HG03439 (cell line): ENCODE results near the gene ITGA2.

Experiments used
- ATAC-seq: cut with Tn5 transposase; IDR thresholded peaks from one replicate; pipeline ENCODE4 v1.9.1; 2021; ENCODE audit warnings: mild to moderate bottlenecking, moderate library complexity; ENCODE audit not compliant: unreplicated experiment

Gene ITGA2

GRCh38 chr5:52988335-52989024 lies 672 bp upstream of the ITGA2 start:
- no peak for ATAC-seq

DNA sequence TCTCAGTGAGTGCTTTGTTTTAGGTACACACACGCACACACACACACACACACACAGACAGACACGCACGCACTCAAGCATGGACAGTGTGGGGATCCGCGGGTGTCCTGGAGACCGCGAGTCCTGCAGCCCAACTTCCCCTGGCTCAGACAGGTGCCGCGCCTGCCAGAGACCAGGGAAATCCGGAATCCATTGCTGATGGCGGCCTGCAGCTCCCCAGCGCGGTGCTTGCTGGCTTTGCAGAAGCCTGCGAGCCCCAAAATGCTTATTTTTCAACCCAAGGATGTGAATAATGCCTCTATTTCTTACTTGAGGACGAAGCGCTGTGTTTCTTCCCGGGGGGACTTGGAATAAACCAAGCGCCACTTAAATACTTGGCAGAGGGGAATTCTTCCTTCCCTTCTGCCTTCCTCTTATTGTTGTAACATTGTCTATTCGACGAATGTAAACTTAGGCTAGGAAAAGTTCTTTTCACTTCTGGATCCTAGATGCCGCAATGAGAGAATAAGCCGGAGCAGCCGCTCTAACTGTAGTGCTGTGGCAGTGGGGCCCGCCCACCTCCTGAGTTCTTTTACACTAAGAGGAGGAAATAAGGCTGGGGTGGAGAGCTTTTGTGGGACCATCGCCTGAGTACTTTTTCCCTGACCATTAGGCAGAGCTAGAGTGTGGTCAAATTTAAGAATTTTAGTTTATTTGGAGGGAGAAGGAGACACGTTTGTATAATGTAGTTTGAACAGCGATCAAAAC lies 802 bp downstream of the ITGA2 start:
- ATAC-seq = no peak

DNA sequence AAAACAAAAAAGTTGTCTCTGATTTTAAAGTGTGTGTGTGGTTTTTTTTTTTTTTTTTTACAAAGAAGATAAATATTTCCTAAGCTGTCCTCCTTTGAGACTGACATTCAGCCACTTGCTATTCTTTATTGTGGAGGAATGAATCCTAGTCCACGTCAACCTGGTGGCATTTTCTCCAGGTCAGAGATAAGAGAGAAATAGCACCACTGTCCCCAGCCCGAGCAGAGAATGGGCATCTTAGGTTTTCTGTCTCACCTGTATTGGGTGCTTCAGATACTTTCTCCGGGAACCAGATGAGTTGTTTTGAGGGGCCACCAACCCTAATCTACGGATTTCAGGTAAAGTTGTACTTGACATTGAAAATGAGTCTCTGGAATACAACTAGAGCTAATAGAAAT lies 1.4 kb downstream of the ITGA2 start:
- ATAC-seq = no peak

DNA sequence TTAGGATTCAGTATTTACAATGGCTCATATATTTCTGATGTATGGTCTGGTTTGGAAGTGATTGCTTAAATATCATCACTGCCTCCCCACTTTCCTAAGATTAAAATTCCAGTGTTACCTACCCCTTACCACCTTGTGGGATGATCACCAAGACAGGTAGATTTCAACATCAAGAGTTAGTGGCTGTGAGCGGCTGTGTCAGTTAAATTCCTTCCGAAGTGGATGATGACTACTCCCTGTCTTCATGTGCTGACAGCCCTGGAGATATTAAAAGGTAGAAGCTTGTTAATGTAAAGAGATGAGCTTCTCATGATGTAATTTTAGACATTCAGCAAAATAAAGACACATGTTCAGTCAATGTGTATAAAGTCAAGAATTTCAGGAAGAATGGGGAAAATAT lies 4.2 kb downstream of the ITGA2 start:
- ATAC-seq = no peak

DNA sequence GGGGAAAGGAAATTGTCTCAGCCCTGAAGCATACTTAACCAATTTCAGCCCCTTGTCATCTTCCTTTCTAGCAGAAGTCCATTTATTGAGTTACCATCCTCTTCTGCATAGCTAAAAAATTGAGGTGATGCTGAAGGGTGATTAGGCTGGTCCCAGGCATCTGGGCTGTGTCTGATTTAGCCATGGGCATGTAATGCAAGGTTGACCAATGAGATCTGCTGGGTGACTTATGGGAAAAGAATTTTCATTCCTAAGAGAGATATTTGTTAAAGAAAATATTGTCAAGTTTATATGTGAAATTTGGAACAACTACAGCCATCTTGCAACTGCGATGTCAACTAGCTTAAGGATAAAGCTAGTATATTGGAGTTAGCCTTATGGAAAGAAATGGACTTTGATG lies 5.1 kb downstream of the ITGA2 start:
- no peak for ATAC-seq

DNA sequence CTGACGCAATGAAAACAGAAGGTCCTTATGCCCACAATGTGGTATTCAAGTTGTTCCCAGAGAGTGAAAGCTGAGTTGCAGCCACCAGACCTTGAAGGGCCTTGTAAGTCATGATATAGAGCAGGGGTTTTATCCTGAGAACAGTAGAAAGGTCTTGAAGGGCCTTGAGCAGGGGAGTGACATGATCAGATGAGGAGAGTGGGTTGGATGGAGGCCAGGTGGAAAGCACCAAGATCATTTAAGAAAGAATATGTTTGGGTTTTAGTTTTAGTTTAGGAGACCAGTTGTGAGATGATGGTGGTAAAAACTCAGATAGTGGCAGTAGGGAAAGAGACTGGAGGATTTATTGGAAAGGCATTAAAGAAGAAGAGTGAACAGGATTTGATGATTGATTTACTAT lies 5.9 kb downstream of the ITGA2 start:
- no peak for ATAC-seq

DNA sequence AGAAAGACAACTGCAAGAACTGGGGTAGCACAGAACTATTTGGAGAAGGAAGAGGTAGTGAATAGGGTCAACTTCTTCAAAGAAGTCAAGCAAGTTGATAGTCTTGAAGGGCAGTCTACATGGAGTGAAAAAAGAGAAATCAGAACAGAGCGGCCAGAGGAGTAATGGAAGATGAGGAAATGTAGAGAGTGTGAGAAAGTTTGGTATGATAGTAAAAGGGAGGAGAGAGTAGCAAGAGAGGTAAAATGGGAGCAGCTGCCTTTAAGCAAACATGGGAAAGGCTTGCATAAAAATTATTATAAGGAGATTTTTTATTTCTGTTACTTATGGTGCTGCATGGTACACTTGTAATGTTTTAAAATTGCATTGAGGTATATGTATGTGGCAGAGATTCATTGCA lies 6.8 kb downstream of the ITGA2 start:
- ATAC-seq = no peak

DNA sequence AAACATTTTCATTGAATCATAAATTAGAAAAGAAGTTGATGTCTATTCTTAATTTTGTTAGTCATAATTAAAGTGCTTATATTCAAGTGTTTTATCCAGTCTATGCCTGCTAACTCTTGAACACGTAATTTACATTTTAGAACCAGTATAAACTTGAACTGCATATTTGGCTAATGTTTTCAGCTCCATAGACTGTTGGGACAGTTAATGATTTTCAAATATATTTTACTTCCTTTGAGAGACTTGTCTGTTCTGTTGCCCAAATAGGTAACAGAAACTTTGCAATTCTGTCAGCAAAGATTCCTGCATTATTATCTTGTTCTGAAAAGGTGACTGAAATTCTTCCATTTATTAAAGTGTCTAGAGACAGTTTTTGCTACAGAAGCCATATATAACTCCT lies 7.8 kb downstream of the ITGA2 start:
- no peak for ATAC-seq

DNA sequence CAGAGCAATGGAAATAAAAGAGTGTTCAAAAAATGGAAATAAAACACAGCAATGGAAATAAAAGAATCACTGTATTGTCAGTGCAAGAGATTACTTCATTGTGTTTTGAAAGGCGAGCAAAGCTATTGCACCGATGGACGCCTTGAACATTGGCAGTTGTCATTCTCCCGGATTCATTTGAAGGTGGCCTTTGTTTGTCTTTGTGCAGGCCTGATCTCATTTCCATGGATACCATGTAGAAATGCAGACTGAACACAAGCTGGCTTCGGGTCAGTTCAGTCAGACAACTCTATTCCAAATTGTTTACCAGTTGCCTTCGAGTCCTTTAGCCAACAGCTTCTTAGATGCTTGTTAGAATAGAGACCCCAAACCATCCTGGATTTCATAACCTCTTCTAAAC lies 8.3 kb downstream of the ITGA2 start:
- no peak for ATAC-seq

DNA sequence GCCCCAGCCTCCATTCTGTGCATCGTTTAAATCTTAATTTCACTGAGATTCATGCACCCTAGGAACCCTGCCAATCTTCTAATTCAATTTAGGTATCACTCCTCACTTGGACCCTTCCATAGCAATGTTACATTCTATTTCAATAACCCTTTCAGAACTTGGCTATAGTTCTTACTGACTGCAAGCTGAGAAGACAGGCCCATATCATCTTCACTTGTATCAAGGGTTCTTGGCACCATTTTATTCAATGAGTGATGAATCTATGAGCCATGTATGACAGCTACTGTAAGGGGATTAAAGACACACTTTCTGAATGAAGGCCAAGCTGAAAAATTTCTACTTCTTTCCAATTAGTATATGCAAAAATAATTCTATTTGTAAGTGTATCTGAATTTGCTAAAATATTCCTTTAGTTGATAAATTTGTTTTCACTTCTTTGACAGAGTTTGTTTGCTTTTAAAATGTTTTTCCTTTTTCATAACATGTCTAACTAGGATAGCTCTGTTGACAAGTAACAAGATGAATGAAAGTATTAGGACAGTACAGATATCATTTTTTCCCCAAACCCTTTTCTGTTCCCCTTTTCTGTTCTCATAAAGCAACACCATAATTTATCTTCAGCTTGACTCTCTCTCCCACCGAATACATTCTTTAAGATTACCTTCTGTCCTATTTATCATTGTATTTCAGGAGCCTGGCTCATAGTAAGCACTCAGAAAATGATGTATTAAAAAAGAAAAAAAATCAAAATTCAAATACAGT lies 9.6 kb downstream of the ITGA2 start:
- no peak for ATAC-seq

GRCh38 chr5:52999344-52999949 lies 10.3 kb downstream of the ITGA2 start:
- no peak for ATAC-seq

DNA sequence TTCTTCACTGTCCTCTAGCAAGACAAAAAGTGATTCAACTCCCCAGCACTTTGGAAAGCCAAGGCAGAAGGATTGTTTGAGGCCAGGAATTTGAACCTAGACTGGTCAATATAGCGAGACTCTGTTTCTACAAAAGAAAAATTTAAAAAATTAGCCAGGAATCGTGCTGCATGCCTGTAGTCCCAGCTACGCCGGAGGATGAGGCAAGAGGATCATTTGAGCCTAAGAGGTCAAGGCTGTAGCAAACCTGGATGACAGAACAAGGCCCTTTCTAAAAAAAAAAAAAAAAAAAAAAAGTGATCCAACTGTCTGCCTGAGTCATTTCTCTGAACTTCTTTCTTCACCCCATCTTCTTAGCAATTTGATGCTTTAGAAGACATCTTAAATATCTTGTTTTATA lies 12.4 kb downstream of the ITGA2 start:
- no peak for ATAC-seq

DNA sequence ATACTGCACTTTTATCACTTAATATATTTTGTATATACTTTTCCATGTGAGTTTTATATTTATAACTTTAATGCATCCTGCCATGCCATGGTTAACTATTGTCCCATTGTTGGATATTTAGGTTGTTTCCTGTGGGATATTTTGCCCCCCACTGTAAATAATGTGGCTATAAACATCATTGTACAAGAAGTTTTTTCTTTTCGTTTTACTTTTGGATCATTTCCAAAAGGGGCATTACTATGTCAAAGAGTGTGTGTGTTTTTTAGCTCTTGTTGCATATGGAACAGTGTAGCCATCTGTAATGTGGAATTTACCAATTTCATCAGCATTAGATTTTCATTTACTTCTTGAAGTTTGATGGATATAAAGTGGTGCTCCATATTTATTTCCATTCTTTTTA lies 13.3 kb downstream of the ITGA2 start:
- no peak for ATAC-seq

DNA sequence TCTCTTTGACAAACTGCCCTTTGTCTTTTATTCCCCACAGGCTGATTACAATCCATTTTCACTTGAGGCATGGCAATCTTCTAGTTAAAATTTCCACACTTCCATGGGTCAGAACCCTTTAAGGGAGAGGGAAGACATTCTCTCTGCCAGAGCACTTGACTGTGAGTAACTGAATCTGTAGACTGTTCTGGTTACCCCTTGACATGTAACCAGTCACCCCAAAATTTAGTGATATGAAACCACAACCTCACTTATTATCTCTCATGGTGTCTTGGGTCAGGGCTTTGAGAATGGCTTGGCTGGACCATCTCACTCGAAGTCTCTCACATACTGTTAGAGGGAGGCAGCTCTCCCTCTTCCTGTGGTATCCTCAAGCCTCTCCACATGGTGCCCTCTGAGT lies 14.0 kb downstream of the ITGA2 start:
- no peak for ATAC-seq

DNA sequence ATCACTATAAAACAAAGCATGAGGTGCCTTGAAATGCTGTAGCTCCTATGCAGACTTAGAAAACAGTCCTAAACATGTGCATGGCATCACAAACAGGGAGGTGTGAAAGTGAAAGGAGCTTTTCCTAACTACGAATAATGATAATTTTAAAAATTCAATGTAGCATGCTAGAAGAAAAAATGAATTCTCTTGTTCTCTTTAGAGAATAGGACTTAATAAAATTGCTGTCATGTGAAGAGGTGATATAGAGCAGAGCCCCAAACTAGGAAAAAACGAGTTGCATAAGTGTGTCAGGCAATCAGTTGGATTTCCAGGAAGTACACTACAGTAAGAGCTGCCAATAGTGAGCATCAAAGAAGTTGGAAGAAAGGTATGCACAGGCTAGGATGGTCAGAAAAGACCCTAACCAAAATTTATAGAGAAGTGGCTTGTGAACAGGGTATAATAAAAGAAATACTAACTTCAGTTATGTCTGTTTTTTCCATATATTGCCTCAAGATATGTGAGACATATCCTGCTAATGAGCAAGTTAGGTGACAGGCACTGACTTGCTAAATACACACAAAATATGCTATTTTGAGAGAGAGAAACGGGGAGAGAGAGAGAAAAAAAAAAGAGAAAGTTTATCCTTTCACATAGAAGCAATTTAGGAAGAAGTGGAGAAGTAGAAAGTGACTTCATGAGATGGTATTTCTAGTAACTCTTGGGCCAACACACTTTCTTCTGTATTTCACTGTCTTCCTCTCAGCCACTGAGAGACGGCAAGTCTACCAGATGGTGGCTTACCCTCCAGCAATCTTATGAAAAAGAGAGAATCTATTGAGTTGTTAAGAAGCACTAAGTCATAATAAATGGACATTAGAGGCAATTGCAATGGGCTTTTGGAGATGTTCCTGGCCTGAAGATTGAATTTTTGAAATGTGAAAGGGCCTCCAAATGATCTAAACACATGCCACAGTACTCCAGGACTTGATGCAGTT lies 18.0 kb downstream of the ITGA2 start:
- ATAC-seq = no peak

- peak; percentile 86 for ATAC-seq
Observed at GRCh38 chr5:53008751-53009150, 19.6 kb downstream of the ITGA2 start.

DNA sequence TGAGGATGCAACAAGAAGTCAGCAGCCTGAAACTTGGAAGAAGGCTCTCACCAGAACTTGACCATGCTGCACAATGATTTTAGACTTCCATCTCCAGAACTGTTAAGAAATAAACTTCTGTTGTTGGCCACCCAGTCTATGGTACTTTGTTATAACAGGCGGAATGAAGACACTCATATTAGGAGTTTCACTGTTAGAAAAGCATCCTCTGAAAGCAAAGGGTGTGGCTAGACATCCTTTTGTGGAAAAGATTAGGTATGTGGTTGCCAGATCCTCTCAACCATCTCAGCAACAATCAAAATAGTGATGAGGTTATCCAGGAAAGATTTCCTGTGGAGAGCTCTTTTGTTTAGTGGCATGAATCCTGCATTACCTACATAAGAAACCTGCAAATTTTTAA lies 20.7 kb downstream of the ITGA2 start:
- no peak for ATAC-seq

- no peak for ATAC-seq
Observed at GRCh38 chr5:53010814-53011213, 21.7 kb downstream of the ITGA2 start.

DNA sequence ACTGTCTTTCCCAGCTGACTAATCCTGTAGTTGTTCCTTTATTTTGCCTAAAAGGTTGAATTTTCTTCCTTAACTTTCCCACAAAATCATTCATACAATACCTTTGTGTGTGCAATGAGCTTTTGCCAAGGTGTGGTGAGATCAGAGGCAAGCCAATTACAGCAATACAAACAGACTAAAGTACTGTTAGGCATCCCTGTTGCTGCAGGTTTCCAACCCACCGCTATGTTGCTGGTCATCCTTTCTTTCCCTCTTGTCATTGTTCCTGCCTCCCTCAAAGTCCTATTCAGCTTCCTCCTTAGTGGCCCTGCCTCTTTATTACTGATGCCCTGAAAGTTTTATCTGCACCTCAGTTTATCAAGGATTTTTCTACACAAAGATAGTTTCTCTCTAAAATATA lies 22.1 kb downstream of the ITGA2 start:
- ATAC-seq = no peak

DNA sequence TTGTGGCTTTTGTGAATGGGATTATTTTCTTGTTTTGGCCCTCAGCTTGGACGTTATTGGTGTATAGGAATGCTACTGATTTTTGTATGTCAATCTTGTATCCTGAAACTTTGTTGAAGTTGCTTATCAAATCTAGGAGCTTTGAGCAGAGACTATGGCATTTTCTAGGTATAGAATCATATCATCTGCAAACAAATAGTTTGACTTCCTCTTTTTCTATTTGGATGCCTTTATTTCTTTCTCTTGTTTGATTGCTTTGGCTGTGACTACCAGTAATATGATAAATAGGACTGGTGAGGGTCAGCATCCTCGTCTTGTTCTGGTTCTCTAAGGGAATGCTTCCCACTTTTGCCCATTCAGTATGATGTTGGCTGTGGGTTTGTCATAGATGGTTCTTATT lies 24.7 kb downstream of the ITGA2 start:
- no peak for ATAC-seq
